HEK293 (cell line): ENCODE measurements around the gene SLC22A17.

ENCODE experiments used
- CTCF ChIA-PET: fragments of 350-600 bp; formaldehyde crosslinking; extraction: SDS; loops from one replicate; lab custom pipeline; 2021; ENCODE audit warnings: antibody characterized with exemption; lab: Yijun Ruan, JAX
- POLR2A ChIA-PET: fragments of 300-600 bp; formaldehyde crosslinking; extraction: SDS; loops from one replicate; lab custom pipeline; 2020; ENCODE audit warnings: antibody characterized with exemption, inconsistent platforms; lab: Yijun Ruan, JAX
- H3K27ac ChIP-seq: fragments of 200-500 bp; sonication (Bioruptor generic); 2 replicates; pipeline ENCODE4 v1.5.1; 2014; ENCODE audit warnings: low read depth, low read length, control low read depth, inconsistent platforms; ENCODE audit errors: extremely low read depth
- H3K36me3 ChIP-seq, 2 experiments: fragments of 200-500 bp in 1 of 2; sonication (Bioruptor generic) in 1 of 2; 1 replicate in 1 of 2; 2 replicates in 1 of 2; pipeline ENCODE4 v1.5.1; 2014 to 2017; ENCODE audit warnings: inconsistent platforms in 2 of 2, low read length in 2 of 2; ENCODE audit not compliant: control insufficient read depth in 2 of 2, insufficient read depth in 1 of 2
- H3K4me1 ChIP-seq: fragments of 200-500 bp; sonication (Bioruptor generic); 2 replicates; pipeline ENCODE4 v1.5.1; 2014; ENCODE audit warnings: mild to moderate bottlenecking, low read length, inconsistent platforms; ENCODE audit not compliant: control insufficient read depth, insufficient read depth
- H3K4me3 ChIP-seq: 2 replicates; pipeline ENCODE4 v1.5.1; 2011; ENCODE audit warnings: low read depth, mild to moderate bottlenecking, control low read depth, low read length, moderate library complexity
- H3K9me3 ChIP-seq: fragments of 200-500 bp; sonication (Bioruptor generic); 2 replicates; pipeline ENCODE4 v1.5.1; 2014; ENCODE audit warnings: low read depth, low read length, inconsistent platforms; ENCODE audit not compliant: control insufficient read depth, insufficient read depth
- GLIS2 ChIP-seq: fragments of 450-650 bp; formaldehyde crosslinking; IDR thresholded peaks from 2 replicates; pipeline ENCODE4 v1.5.1; 2016; ENCODE audit warnings: missing biosample characterization, missing genetic modification characterization
- PATZ1 ChIP-seq: fragments of 450-650 bp; formaldehyde crosslinking; IDR thresholded peaks from 2 replicates; pipeline ENCODE4 v1.5.1; 2016; ENCODE audit warnings: missing biosample characterization, missing genetic modification characterization
- ZBTB10 ChIP-seq: fragments of 450-650 bp; formaldehyde crosslinking; IDR thresholded peaks from 2 replicates; pipeline ENCODE4 v1.5.1; 2016; ENCODE audit warnings: missing biosample characterization, missing genetic modification characterization
- ZBTB20 ChIP-seq: fragments of 450-650 bp; formaldehyde crosslinking; IDR thresholded peaks from 2 replicates; pipeline ENCODE4 v1.5.1; 2016; ENCODE audit warnings: missing biosample characterization, missing genetic modification characterization
- ZBTB26 ChIP-seq: fragments of 450-650 bp; formaldehyde crosslinking; optimal IDR thresholded peaks from 2 replicates; pipeline ENCODE3; 2016; ENCODE audit warnings: missing biosample characterization, mild to moderate bottlenecking, missing genetic modification characterization
- ZBTB6 ChIP-seq: fragments of 450-650 bp; formaldehyde crosslinking; IDR thresholded peaks from 2 replicates; pipeline ENCODE4 v1.5.1; 2017; ENCODE audit warnings: missing biosample characterization, missing genetic modification characterization
- ZNF112 ChIP-seq: fragments of 450-650 bp; formaldehyde crosslinking; IDR thresholded peaks from 2 replicates; pipeline ENCODE4 v1.5.0; 2017; ENCODE audit warnings: missing biosample characterization, missing genetic modification characterization
- ZNF174 ChIP-seq: fragments of 450-650 bp; formaldehyde crosslinking; IDR thresholded peaks from 2 replicates; pipeline ENCODE4 v1.5.0; 2017; ENCODE audit warnings: missing biosample characterization, mild to moderate bottlenecking, missing genetic modification characterization
- ZNF202 ChIP-seq: fragments of 450-650 bp; formaldehyde crosslinking; IDR thresholded peaks from 2 replicates; pipeline ENCODE4 v1.5.1; 2016; ENCODE audit warnings: missing biosample characterization, missing genetic modification characterization, borderline replicate concordance
- ZNF221 ChIP-seq: fragments of 450-650 bp; formaldehyde crosslinking; IDR thresholded peaks from 2 replicates; pipeline ENCODE4 v1.5.1; 2017; ENCODE audit warnings: missing biosample characterization, missing genetic modification characterization, borderline replicate concordance
- ZNF341 ChIP-seq: fragments of 450-650 bp; formaldehyde crosslinking; IDR thresholded peaks from 2 replicates; pipeline ENCODE4; 2016; ENCODE audit warnings: low read depth, missing biosample characterization, missing genetic modification characterization
- ZNF394 ChIP-seq: fragments of 450-650 bp; formaldehyde crosslinking; IDR thresholded peaks from 2 replicates; pipeline ENCODE4 v1.5.1; 2016; ENCODE audit warnings: missing biosample characterization, missing genetic modification characterization, mild to moderate bottlenecking, moderate library complexity, borderline replicate concordance
- ZNF571 ChIP-seq: fragments of 450-650 bp; formaldehyde crosslinking; IDR thresholded peaks from 2 replicates; pipeline ENCODE4 v1.5.0; 2017; ENCODE audit warnings: missing biosample characterization, missing genetic modification characterization
- ZNF600 ChIP-seq: fragments of 450-650 bp; formaldehyde crosslinking; IDR thresholded peaks from 2 replicates; pipeline ENCODE4 v1.5.1; 2016; ENCODE audit warnings: missing biosample characterization, missing genetic modification characterization
- ZNF639 ChIP-seq: fragments of 450-650 bp; formaldehyde crosslinking; IDR thresholded peaks from 2 replicates; pipeline ENCODE4 v1.5.1; 2016; ENCODE audit warnings: missing biosample characterization, missing genetic modification characterization
- ZNF692 ChIP-seq: fragments of 450-650 bp; formaldehyde crosslinking; IDR thresholded peaks from 2 replicates; pipeline ENCODE4 v1.5.1; 2016; ENCODE audit warnings: missing biosample characterization, missing genetic modification characterization
- ZNF707 ChIP-seq: fragments of 450-650 bp; formaldehyde crosslinking; IDR thresholded peaks from 2 replicates; pipeline ENCODE4 v1.5.1; 2016; ENCODE audit warnings: missing biosample characterization, missing genetic modification characterization
- ZSCAN23 ChIP-seq: fragments of 450-650 bp; formaldehyde crosslinking; IDR thresholded peaks from 2 replicates; pipeline ENCODE4 v1.5.1; 2016; ENCODE audit warnings: missing biosample characterization, missing genetic modification characterization
- ZXDB ChIP-seq: fragments of 450-650 bp; formaldehyde crosslinking; IDR thresholded peaks from 2 replicates; pipeline ENCODE4 v1.5.1; 2016; ENCODE audit warnings: missing biosample characterization, missing genetic modification characterization

SLC22A17 gene

GRCh38 chr14:23321572-23322547 is 30.8 kb downstream of the SLC22A17 start:
- Histone ChIP-seq H3K27ac (peak overlapping the region; percentile 92), H3K4me3 (peak overlapping the region; percentile 97), H3K9me3 (no peaks in the 10 kb centered on the region), H3K36me3 (peaks cover 28 to 41% of the 10 kb centered on the region in 2 experiments), H3K4me1 (peaks cover 15% of the 10 kb centered on the region)
- TF ChIP-seq ZBTB10 (tag by site-specific recombination), result 0 out of 2 replicates have a peak, but pooled peaks have one; percentile 22
- TF ChIP-seq ZNF692 (tag by site-specific recombination), result 0 out of 2 replicates have a peak, but pooled peaks have one; percentile 22
- TF ChIP-seq ZSCAN23 (tag by site-specific recombination), result no peak
- peak; percentile 83 for TF ChIP-seq ZNF394 (tag by site-specific recombination)
- TF ChIP-seq ZNF600, result peak; percentile 76
- TF ChIP-seq ZXDB (tag by site-specific recombination), result no peak
- TF ChIP-seq ZNF202 (tag by site-specific recombination), result no peak
- peak; percentile 7 for TF ChIP-seq ZBTB26 (tag by site-specific recombination)
- TF ChIP-seq ZNF341, result peak; percentile 69
- TF ChIP-seq ZNF221 (tag by site-specific recombination), result no peak
- peak; percentile 46; the same call in 1 of the 2 replicates for TF ChIP-seq GLIS2 (tag by site-specific recombination)
- no peak for TF ChIP-seq ZNF174
- peak; percentile 73; the same call in 1 of the 2 replicates for TF ChIP-seq ZBTB6
- peak; percentile 54 for TF ChIP-seq ZBTB20 (tag by site-specific recombination)
- no peak for TF ChIP-seq ZNF571
- 0 out of 2 replicates have a peak, but pooled peaks have one; percentile 7 for TF ChIP-seq ZNF639 (tag by site-specific recombination)
- no peak for TF ChIP-seq ZNF707 (tag by site-specific recombination)
- peak; percentile 28; the same call in 1 of the 2 replicates for TF ChIP-seq PATZ1 (tag by site-specific recombination)
- TF ChIP-seq ZNF112, result no peak
- ChIA-PET POLR2A (interaction anchor here (0.5 to 7.9 kb wide), 24 partner anchors 9 to 867 kb away, joined by 3 to 170 read pairs (median 4); partner anchors contain the start of genes ACIN1, BCL2L2, C14orf119 and HOMEZ), CTCF (interaction anchor here (0.6 to 2.5 kb wide), 10 partner anchors 12 to 310 kb away, joined by 3 to 14 read pairs (median 4); partner anchors contain the start of gene SLC22A17)
